ENCODE results near the gene PLCXD3.

PLCXD3 gene

DNA sequence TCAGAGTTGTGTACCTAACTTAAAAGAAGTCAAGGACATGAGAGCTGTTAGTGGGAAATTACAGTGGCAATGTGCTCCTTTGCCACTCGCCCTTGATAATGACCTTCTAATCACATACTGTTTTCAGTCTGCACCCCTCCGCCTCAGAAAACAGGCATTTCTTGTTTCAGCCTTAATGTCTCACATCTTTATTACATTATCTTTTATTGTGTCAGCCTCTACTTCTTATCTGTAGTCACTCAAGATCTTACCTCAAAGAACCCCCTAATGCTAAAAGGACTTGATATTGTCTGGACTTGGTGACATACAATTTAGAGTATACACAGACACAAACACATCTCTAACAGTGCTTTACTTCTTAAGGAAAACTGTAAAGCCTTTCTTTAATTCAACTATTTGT, 97.9 kb downstream of the PLCXD3 start:
- DNase-seq, result no peak

DNA sequence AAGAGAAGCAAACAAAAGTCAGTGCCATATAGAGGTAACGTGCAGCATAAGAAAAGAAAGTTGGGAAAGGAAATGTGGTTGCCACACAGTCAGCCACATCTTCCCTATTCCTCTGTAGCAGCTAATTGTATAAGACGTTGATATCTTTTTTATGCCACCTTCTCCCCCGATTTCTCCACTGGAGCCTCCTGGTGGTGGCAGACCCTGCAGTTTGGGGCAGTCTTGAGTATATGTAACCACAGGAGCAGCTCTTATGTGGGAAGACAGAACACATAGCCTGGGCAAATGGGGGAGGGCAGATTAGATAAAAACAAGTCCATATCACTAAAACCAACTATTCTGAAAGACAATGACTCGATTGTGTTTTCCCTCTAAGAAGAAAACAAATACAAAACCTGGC, 99.7 kb downstream of the PLCXD3 start:
- DNase-seq, result no peak

GRCh38 chr5:41410307-41410706, 100.1 kb downstream of the PLCXD3 start:
- no peak for DNase-seq

DNA sequence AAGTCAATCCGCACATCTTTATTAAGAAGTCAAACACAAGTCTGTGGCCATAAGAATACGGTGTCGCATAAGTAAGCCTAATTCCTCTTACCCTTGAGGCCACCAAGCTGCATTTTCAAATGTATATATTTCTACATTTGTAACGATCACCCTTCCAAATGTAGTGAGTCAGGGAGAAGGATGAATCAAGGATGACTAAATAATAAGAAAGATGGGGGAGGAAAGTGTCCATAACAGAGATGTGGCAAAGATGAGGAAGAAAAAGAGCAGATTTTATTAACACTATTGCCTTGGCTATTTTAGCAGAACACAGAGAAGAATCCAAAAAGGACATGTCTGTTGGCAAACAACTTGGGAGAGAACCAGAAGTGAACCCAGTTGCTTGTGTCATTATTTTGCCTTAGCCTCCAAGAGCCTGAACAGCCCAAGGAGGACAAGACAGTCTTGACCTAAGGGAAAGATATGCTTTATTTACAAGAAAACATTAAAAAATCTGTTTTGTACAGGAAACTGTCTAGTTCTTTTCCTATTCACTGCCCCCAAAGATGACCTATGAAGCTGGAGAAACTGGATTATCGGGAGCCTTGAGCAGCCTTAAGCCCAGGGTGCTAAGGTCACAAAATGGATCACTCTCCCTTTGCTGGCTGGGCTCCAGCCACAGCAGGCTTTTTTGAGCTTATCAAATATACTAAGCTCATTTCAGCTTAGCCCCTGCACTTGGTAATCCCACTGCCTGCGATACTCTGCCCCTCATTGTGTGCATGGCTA, 101.5 kb downstream of the PLCXD3 start:
- DNase-seq, result no peak

- DNase-seq, result no peak
Measured at GRCh38 chr5:41406936-41407335, 103.5 kb downstream of the PLCXD3 start.

GRCh38 chr5:41406424-41406823, 104.0 kb downstream of the PLCXD3 start:
- no peak for DNase-seq

GRCh38 chr5:41404757-41405156, 105.6 kb downstream of the PLCXD3 start:
- no peak for DNase-seq

- DNase-seq, result no peak
Measured at GRCh38 chr5:41403846-41404245, 106.6 kb downstream of the PLCXD3 start.

DNA sequence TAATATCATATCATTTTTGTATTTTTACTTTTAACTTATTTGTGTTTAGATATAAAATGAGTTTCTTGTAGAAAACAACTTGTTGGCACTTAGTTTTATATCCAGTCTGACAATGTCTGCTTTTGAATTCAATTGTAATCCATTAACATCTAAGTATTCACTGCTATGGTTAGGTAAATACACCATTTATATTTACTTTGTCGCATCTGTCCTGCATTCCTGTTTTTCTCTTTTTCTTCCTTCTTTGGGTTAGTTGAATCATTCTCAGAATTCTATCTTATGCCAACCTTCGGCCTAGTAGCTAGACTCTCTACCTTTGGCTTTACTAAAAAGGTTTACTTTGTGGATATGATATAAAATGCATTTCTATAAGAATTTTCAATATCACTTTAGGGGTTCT, 107.6 kb downstream of the PLCXD3 start:
- no peak for DNase-seq

- DNase-seq, result no peak
Measured at GRCh38 chr5:41399839-41400238, 110.6 kb downstream of the PLCXD3 start.

- DNase-seq, result no peak
Measured at GRCh38 chr5:41392016-41392415, 118.4 kb downstream of the PLCXD3 start.

GRCh38 chr5:41374631-41375030, 135.8 kb downstream of the PLCXD3 start:
- DNase-seq, result no peak

- DNase-seq, result no peak
Measured at GRCh38 chr5:41373230-41373629, 137.2 kb downstream of the PLCXD3 start.

DNA sequence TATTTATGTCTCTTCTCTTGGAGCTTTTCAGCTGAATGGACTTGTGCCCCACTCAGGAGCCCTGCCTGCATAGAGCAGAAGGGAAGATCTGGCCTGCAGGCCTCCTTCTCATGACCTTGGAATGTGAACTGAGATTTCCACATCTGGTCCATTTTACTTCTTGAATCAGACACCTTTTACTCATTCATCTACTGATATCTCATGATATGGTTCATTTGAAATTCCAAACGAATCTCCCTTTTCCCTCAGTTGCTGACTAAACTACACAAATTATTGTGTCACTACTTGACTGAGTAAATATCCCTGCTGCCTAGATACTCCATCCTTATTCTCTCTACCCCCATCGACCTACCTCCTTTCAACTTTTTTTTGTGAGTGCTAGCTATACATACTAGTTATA, 138.7 kb downstream of the PLCXD3 start:
- DNase-seq, result no peak

DNA sequence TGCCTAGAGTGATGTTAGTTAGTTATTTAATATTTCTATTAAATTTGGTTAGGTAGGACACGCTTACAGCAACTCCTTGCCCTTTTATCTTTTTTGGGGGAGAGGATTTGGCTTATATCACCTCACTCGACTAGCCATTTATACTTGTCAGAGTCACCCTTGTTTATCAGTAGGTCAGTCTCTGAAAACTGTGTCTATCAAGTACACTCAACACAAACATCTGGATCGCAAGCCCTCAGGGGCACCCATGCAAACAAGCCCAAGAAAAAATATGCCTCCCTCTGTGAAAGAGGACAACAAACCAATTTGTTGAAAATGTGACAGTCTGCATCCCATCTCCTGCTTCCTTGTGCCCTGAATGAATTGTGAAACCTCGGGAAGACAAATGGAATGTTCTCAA, 139.9 kb downstream of the PLCXD3 start:
- no peak for DNase-seq

- DNase-seq, result no peak
Measured at GRCh38 chr5:41369799-41370198, 140.6 kb downstream of the PLCXD3 start.

- no peak for DNase-seq
Measured at GRCh38 chr5:41368158-41368557, 142.2 kb downstream of the PLCXD3 start.

DNA sequence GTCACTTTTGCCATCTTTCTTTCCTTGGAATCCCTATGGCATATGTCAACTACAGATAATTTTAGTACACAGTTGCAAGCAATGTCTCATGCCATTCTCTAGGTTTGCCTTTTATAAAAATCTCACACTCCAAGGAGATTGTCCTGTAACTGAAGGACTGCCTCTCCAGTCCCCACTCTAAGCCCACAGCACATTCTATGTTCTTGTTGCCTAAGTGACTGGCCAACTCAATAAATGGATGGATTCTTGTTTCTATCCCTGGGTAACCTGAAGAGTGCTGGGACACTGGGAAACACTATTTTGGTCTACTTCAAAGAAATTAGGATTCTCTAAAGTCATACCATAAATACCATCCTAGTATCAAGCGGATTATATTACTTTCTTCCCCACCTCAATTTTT, 145.0 kb downstream of the PLCXD3 start:
- no peak for DNase-seq

- no peak for DNase-seq
Measured at GRCh38 chr5:41364346-41364745, 146.1 kb downstream of the PLCXD3 start.

DNA sequence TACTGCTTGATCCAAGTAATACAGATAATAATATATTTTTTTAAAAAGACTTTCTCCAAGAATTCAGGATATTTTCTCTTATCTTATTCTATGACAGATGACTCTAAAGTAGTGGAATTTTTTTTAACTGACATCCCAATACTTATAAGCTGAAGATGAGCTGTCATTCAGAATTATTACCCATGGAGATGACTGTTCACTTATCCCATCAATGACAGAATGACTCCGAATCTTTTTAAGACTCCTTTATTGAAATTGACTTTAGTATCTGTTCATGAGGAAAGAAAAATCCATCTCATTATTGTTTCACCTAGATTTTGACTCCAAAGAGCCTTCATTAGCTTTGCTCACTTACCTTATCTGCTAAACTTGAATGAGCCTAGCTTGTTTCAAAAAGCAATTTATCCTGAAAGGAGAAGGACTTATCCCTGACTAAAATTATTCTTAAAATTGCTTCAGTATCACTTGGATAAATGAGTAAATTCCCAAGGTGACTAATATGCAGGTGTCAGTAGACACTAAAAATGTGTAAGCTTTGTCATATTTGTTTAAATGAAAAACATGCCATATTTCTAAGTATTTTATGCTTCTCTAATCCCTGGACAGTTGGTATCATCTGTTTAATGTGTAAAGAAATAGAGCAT, 146.9 kb downstream of the PLCXD3 start:
- DNase-seq, result no peak

DNA sequence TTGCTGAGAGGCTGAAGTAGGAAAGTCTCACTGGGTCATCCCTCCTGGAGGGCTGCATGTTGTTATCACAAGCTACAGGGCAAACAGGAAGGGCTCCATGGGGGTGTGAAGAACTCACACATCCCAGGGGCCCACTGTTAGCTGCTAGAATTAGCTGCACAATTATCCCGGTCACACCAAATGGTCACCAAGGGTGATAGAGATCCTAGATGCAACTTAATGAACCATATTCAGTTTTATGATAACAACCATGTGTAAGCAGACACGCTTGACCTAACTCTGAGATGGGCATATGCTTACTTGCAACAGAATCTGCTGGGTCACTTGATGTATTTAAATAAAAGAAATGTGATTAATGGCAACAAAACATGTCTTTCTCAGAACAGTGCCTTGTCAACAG, 153.6 kb downstream of the PLCXD3 start:
- no peak for DNase-seq

GRCh38 chr5:41349846-41350245, 160.6 kb downstream of the PLCXD3 start:
- no peak for DNase-seq

- no peak for DNase-seq
Measured at GRCh38 chr5:41347569-41347968, 162.8 kb downstream of the PLCXD3 start.

- no peak for DNase-seq
Measured at GRCh38 chr5:41346609-41347008, 163.8 kb downstream of the PLCXD3 start.

DNA sequence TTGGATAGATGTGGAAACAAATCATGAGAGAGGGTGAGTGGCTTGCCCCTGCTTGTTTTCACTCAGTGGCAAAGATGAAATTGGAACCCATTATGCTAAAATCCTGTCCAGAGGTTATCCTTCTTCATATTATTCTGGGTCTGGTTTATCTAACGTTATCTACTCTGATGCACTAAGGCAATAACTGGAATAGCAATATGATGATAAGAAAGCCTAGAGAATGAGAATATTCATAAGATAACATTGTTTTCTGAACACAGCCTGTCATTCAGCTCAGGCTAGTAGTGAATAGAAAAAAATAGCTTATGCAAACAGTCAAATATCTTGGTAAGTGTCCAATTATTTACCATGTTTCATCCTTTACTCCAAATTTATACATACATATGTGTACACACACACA, 165.1 kb downstream of the PLCXD3 start:
- no peak for DNase-seq
